Fibroblast of mammary gland (primary cell): ENCODE measurements around the gene BMPER.

Source experiments
- DNase-seq: peaks from one replicate; pipeline ENCODE4 v3.0.0-alpha.2; 2010; ENCODE audit warnings: low read depth
- H3K4me3 ChIP-seq: 2 replicates; pipeline ENCODE4 v1.5.1; 2011; ENCODE audit warnings: low read depth, mild to moderate bottlenecking, low read length, moderate library complexity; ENCODE audit not compliant: control insufficient read depth
- CTCF ChIP-seq: conservative IDR thresholded peaks from 2 replicates; pipeline ENCODE4 v1.5.1; 2011; ENCODE audit warnings: low read depth, low read length, inconsistent platforms; ENCODE audit not compliant: control insufficient read depth, insufficient read depth

The BMPER gene

GRCh38 chr7:34061149-34061548 lies 155.8 kb downstream of the BMPER start:
- TF ChIP-seq CTCF: no peak
- H3K4me3 ChIP-seq: no peak overlapping the region
- peak; percentile 88 for DNase-seq

GRCh38 chr7:34062341-34062740 lies 157.0 kb downstream of the BMPER start:
- no peak for DNase-seq
- TF ChIP-seq CTCF: no peak
- no peak overlapping the region for H3K4me3 ChIP-seq

GRCh38 chr7:34062826-34063225 lies 157.5 kb downstream of the BMPER start:
- no peak overlapping the region for H3K4me3 ChIP-seq
- DNase-seq: no peak
- TF ChIP-seq CTCF: no peak

DNA sequence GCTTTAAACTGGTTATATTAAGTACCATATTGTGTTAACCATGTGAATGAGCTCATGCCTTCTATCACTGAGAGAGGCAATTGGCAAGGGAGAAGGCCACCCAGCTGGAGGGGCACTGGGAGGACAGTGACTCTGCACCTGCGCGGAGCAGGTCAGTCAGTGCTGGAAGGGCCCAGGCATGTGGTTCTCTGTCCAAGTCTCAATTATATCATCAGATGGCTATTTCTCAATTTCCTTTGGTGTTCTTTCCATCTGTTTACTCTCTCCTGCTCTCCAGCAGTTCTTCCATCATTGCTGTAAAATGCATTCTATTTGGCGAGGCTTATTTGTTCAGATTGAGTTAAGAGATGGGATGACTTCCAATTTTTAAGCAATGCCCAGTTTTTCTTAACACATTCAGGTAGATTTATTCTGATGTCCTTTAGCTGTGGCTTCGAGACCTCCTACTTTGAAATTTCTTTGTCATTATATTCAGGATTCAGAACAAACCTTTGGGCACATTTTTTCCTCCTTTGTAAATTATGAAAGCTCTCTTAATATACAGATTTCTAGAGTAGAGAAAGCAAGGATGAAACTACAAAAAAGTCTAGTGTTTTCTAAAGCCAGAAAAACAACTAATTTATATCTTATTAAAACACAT lies 159.3 kb downstream of the BMPER start:
- DNase-seq: peak; percentile 59
- TF ChIP-seq CTCF: no peak

DNA sequence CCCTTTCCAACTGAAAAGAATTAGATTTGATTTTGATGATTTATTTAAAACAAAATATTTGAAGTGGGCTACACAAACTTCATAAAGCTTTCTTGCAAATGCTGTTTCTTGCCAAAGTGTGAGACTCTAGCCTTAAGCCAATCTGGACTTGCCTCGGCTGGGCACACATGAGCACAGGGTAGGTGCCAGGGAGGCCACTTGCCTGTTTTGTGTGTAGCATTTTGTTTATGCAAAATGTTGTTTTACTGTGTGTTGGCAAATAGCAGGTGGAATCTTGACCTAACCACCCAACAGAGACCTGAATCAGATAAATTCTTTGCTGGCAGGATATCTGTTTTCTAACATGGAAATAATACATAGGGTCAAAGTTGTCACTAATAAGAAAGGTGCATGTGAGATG lies 161.1 kb downstream of the BMPER start:
- TF ChIP-seq CTCF: no peak
- no peak overlapping the region for H3K4me3 ChIP-seq
- DNase-seq: no peak

More for the DNA sequence above, 159.3 kb downstream of the BMPER start:
- no peak overlapping the region for H3K4me3 ChIP-seq

- no peak for TF ChIP-seq CTCF
- DNase-seq: peak; percentile 34
- H3K4me3 ChIP-seq: no peak overlapping the region
These were observed 161.9 kb downstream of the BMPER start for GRCh38 chr7:34067005-34067778.
